Caco-2 (cell line): ENCODE results near the gene CHRDL1. TPM values are rescaled to one million over a fixed set of nuclear protein-coding genes. Genes with fewer than 3 reads are reported as not detected.

Experiments used
- BruUV-seq: library from RNA; stranded (reverse); fragments of 400-500 nt; replicated peaks from 2 replicates; lab custom pipeline; 2021; lab: Mats Ljungman, UMichigan
- CTCF ChIA-PET: fragments of 300-600 bp; sonication (Branson Sonifier 250); formaldehyde crosslinking; loops from one replicate; lab custom pipeline; 2022; ENCODE audit warnings: antibody characterized with exemption; lab: Charles Lee
- POLR2A ChIA-PET: fragments of 300-600 bp; sonication (Branson Sonifier 250); formaldehyde crosslinking; loops from one replicate; lab custom pipeline; 2022; ENCODE audit warnings: antibody characterized with exemption; lab: Charles Lee
- DNase-seq, 2 experiments: peaks; one replicate each; pipeline versions ENCODE4 v3.0.0 to v3.0.0-alpha.2; 2020 to 2022
- H3K27me3 ChIP-seq: replicated peaks from 2 replicates; pipeline ENCODE4 v1.6.0; 2011; ENCODE audit warnings: low read length; ENCODE audit not compliant: control insufficient read depth, insufficient read depth
- H3K36me3 ChIP-seq: 2 replicates; pipeline ENCODE4 v1.5.1; 2011; ENCODE audit warnings: low read length; ENCODE audit not compliant: control insufficient read depth, insufficient read depth
- H3K4me1 ChIP-seq: fragments of 250-450 bp; sonication (Bioruptor Pico); 2 replicates; pipeline ENCODE4 v1.5.1; 2020; ENCODE audit warnings: mild to moderate bottlenecking
- H3K4me3 ChIP-seq: 2 replicates; pipeline ENCODE4 v1.5.1; 2011; ENCODE audit warnings: low read depth, mild to moderate bottlenecking, control low read depth, low read length
- H3K9me3 ChIP-seq: fragments of 250-450 bp; sonication (Bioruptor Pico); 2 replicates; pipeline ENCODE4 v1.5.1; 2020; ENCODE audit warnings: mild to moderate bottlenecking, moderate library complexity
- H3K27ac Mint-ChIP-seq: one replicate; pipeline ENCODE4 v1.8.0; 2022; ENCODE audit warnings: mixed read lengths; ENCODE audit not compliant: unreplicated experiment
- H3K27me3 Mint-ChIP-seq: one replicate; pipeline ENCODE4 v1.8.0; 2022; ENCODE audit warnings: mixed read lengths; ENCODE audit not compliant: insufficient read depth, unreplicated experiment
- H3K36me3 Mint-ChIP-seq: one replicate; pipeline ENCODE4 v1.8.0; 2022; ENCODE audit warnings: mild to moderate bottlenecking, mixed read lengths; ENCODE audit not compliant: insufficient read depth, unreplicated experiment
- H3K4me1 Mint-ChIP-seq: one replicate; pipeline ENCODE4 v1.8.0; 2022; ENCODE audit warnings: low read depth, mixed read lengths; ENCODE audit not compliant: unreplicated experiment
- H3K4me3 Mint-ChIP-seq: one replicate; pipeline ENCODE4 v1.8.0; 2022; ENCODE audit warnings: mild to moderate bottlenecking, moderate library complexity, mixed read lengths; ENCODE audit not compliant: unreplicated experiment
- H3K9me3 Mint-ChIP-seq: one replicate; pipeline ENCODE4 v1.8.0; 2022; ENCODE audit warnings: mixed read lengths; ENCODE audit not compliant: unreplicated experiment
- intact Hi-C: fragments of 100-400 bp; cut with micrococcal nuclease; formaldehyde crosslinking; loops from one replicate; pipeline ENCODE4 v1.10.0; 2022; ENCODE audit not compliant: unreplicated experiment
- total RNA-seq: library from RNA; stranded (reverse); gene quantifications from 2 replicates; pipeline ENCODE4 v1.2.3, GENCODE V29; 2022
- TF ChIP-seq, protein P1 (sequence below), 2 experiments: fragments of 200-600 bp in 1 of 2; IDR thresholded peaks; 1 replicate in 1 of 2; 2 replicates in 1 of 2; pipeline versions ENCODE4 v1.5.1 to v1.8.0; 2011 to 2022; ENCODE audit warnings: antibody characterized with exemption in 1 of 2, control low read depth in 1 of 2, inconsistent platforms in 1 of 2, low read depth in 1 of 2, low read length in 1 of 2, mild to moderate bottlenecking in 1 of 2, moderate library complexity in 1 of 2; ENCODE audit not compliant: insufficient read depth in 1 of 2, severe bottlenecking in 1 of 2, unreplicated experiment in 1 of 2

CHRDL1 gene
- total RNA-seq, 1 experiment from 2014 or later, result not detected

DNA sequence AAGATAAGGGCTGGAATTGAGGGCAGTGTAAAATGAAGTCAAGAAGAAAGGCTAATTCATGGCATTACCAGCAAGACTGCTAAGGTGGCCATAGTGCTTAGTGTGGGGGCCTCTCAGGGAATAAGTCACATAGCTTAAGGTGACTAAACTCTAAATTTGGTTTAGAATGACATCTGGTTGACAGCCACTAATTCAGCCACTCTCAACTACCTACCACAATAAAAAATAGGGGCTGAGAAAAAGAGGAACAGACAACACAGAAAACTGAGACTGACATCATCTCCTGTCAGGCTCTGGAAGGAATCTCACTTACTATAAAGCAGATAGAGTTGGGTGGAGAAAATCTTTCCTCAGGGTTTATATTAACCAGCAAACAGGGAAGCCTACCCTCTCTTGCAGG lies 96.9 kb downstream of the CHRDL1 start:
- H3K27me3 Mint-ChIP-seq, result peaks cover 4% of the 10 kb centered on the region
- no TSS peak for BruUV-seq
- TF ChIP-seq, protein P1, sequence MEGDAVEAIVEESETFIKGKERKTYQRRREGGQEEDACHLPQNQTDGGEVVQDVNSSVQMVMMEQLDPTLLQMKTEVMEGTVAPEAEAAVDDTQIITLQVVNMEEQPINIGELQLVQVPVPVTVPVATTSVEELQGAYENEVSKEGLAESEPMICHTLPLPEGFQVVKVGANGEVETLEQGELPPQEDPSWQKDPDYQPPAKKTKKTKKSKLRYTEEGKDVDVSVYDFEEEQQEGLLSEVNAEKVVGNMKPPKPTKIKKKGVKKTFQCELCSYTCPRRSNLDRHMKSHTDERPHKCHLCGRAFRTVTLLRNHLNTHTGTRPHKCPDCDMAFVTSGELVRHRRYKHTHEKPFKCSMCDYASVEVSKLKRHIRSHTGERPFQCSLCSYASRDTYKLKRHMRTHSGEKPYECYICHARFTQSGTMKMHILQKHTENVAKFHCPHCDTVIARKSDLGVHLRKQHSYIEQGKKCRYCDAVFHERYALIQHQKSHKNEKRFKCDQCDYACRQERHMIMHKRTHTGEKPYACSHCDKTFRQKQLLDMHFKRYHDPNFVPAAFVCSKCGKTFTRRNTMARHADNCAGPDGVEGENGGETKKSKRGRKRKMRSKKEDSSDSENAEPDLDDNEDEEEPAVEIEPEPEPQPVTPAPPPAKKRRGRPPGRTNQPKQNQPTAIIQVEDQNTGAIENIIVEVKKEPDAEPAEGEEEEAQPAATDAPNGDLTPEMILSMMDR (IDR thresholded peaks at IDR 0.05; ENCODE audit: insufficient read depth in 1 of 2, low read depth in 1 of 2, low read length in 1 of 2, severe bottlenecking in 1 of 2, unreplicated experiment in 1 of 2), result no peak

DNA sequence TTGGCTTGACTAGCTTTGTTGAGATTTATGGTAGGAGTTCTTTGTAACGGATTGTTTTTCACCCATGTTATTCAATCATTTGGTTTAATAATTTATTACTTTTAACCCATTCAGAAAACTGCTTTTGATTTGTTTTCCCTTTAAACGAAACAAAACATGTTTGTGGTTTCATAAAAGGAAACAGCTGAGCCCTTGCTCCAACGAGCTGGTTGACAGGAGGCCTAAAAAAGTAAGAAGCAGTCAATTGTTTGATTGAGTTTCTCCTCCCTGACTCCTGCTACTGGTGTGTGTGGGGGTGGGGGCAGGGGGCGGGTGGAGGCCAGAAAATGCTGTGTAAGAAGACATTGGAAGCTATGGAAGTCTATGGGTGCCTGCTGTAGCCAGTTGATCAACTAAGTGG lies 102.8 kb downstream of the CHRDL1 start:
- no peaks in the 10 kb centered on the region for H3K36me3 Mint-ChIP-seq
- no peak for DNase-seq
- BruUV-seq, result no TSS peak
- TF ChIP-seq, protein P1 (IDR thresholded peaks at IDR 0.05; ENCODE audit: insufficient read depth in 1 of 2, low read depth in 1 of 2, low read length in 1 of 2, severe bottlenecking in 1 of 2, unreplicated experiment in 1 of 2), result no peak
- no peak overlapping the region for H3K4me3 Mint-ChIP-seq
- Histone ChIP-seq H3K36me3 (no peaks in the 10 kb centered on the region), H3K9me3 (no peaks in the 10 kb centered on the region), H3K4me1 (no peaks in the 10 kb centered on the region), H3K27me3 (no peaks in the 10 kb centered on the region), H3K4me3 (no peak overlapping the region)
- peaks cover 4% of the 10 kb centered on the region for H3K27me3 Mint-ChIP-seq
- H3K4me1 Mint-ChIP-seq, result no peaks in the 10 kb centered on the region
- POLR2A ChIA-PET, result no interaction called here
- CTCF ChIA-PET, result no interaction called here
- H3K9me3 Mint-ChIP-seq, result no peaks in the 10 kb centered on the region
- no peak overlapping the region for H3K27ac Mint-ChIP-seq
- intact Hi-C loops, result no loop called here

More for the DNA sequence above, 96.9 kb downstream of the CHRDL1 start:
- H3K4me1 ChIP-seq, result no peaks in the 10 kb centered on the region
- H3K9me3 Mint-ChIP-seq, result no peaks in the 10 kb centered on the region
- H3K36me3 ChIP-seq, result no peaks in the 10 kb centered on the region
- DNase-seq, result no peak
- no peaks in the 10 kb centered on the region for H3K36me3 Mint-ChIP-seq
- POLR2A ChIA-PET, result no interaction called here
- H3K27me3 ChIP-seq, result no peaks in the 10 kb centered on the region
- no peak overlapping the region for H3K4me3 ChIP-seq
- CTCF ChIA-PET, result no interaction called here
- no peaks in the 10 kb centered on the region for H3K9me3 ChIP-seq
- H3K27ac Mint-ChIP-seq, result no peak overlapping the region
- intact Hi-C loops, result no loop called here
- no peaks in the 10 kb centered on the region for H3K4me1 Mint-ChIP-seq
- no peak overlapping the region for H3K4me3 Mint-ChIP-seq

DNA sequence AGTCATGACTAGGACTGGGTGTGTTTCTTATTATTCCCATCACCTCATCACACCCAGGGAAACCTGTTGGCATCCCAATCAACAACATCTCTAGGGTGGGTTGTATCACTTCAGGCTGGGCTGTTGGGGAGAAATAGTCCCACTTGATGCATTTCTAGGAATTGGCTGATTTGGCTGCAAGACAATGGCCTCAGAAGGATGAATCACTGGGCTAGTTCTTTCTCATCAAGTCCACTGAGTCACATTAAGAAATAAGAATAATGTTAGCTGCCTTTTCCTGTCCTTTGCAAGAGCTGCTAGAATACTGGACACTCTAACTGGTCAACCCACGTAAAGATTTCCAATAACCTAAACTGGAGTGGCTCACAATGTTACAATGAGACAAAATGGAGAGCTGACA lies 104.2 kb downstream of the CHRDL1 start:
- intact Hi-C loops, result no loop called here
- Mint-ChIP-seq H3K4me3 (no peak overlapping the region), H3K27me3 (peaks cover 4% of the 10 kb centered on the region), H3K36me3 (no peaks in the 10 kb centered on the region), H3K27ac (no peak overlapping the region), H3K4me1 (no peaks in the 10 kb centered on the region), H3K9me3 (no peaks in the 10 kb centered on the region)
- H3K27me3 ChIP-seq, result no peaks in the 10 kb centered on the region
- no TSS peak for BruUV-seq
- H3K4me1 ChIP-seq, result no peaks in the 10 kb centered on the region
- H3K4me3 ChIP-seq, result no peak overlapping the region
- no peak for DNase-seq
- ChIA-PET POLR2A (no interaction called here), CTCF (no interaction called here)
- no peaks in the 10 kb centered on the region for H3K36me3 ChIP-seq
- no peaks in the 10 kb centered on the region for H3K9me3 ChIP-seq
- TF ChIP-seq, protein P1 (IDR thresholded peaks at IDR 0.05; ENCODE audit: insufficient read depth in 1 of 2, low read depth in 1 of 2, low read length in 1 of 2, severe bottlenecking in 1 of 2, unreplicated experiment in 1 of 2), result no peak
